SK-N-SH (cell line): ENCODE results near the gene NT5C1A. TPM values are rescaled to one million over a fixed set of nuclear protein-coding genes. Genes with fewer than 3 reads are reported as not detected.

Experiments used
- CTCF ChIA-PET: fragments of 300-600, 350-600 bp; formaldehyde crosslinking; extraction: SDS; loops from one replicate; lab custom pipeline; 2021; lab: Yijun Ruan, JAX
- POLR2A ChIA-PET: fragments of 350-600 bp; sonication (Branson Sonifier 250); formaldehyde crosslinking; extraction: SDS; loops from one replicate; lab custom pipeline; 2020; ENCODE audit warnings: antibody characterized with exemption, inconsistent platforms; lab: Yijun Ruan, JAX
- DNase-seq: peaks from one replicate; pipeline ENCODE4 v3.0.0; 2012
- H2AFZ ChIP-seq: fragments of 200-600 bp; sonication (generic); 2 replicates; pipeline ENCODE4 v1.8.1; 2016; ENCODE audit warnings: antibody characterized with exemption, mild to moderate bottlenecking, low read depth
- H3F3A ChIP-seq: fragments of 200-600 bp; sonication (generic); replicated peaks from 2 replicates; pipeline ENCODE3; 2016; ENCODE audit warnings: antibody characterized with exemption, mild to moderate bottlenecking; ENCODE audit not compliant: insufficient read depth
- H3K27ac ChIP-seq, 2 experiments: fragments of 200-500 bp in 1 of 2; fragments of 200-600 bp in 1 of 2; sonication (Bioruptor generic) in 1 of 2; sonication (generic), shearing (Covaris generic) in 1 of 2; 2 replicates each; pipeline versions ENCODE4 v1.5.1 to v1.6.1; 2014 to 2016; ENCODE audit warnings: low read depth in 2 of 2, inconsistent platforms in 1 of 2, low read length in 1 of 2, mild to moderate bottlenecking in 1 of 2, mixed read lengths in 1 of 2
- H3K27me3 ChIP-seq: fragments of 200-600 bp; sonication (generic), shearing (Covaris generic); 2 replicates; pipeline ENCODE4 v1.6.1; 2016; ENCODE audit warnings: mixed run types; ENCODE audit not compliant: insufficient read depth
- H3K36me3 ChIP-seq, 2 experiments: fragments of 200-500 bp in 1 of 2; fragments of 200-600 bp in 1 of 2; sonication (Bioruptor generic) in 1 of 2; sonication (generic) in 1 of 2; replicated peaks in 1 of 2; 2 replicates each; pipeline versions ENCODE3 to v1.5.1; 2014 to 2016; ENCODE audit warnings: low read length in 1 of 2, mild to moderate bottlenecking in 1 of 2; ENCODE audit not compliant: insufficient read depth in 2 of 2, control insufficient read depth in 1 of 2
- H3K4me1 ChIP-seq, 2 experiments: fragments of 200-500 bp in 1 of 2; fragments of 200-600 bp in 1 of 2; sonication (Bioruptor generic) in 1 of 2; sonication (generic), shearing (Covaris generic) in 1 of 2; 2 replicates each; pipeline versions ENCODE4 v1.5.1 to v1.6.1; 2014 to 2016; ENCODE audit warnings: low read depth in 1 of 2, low read length in 1 of 2, mixed run types in 1 of 2; ENCODE audit not compliant: insufficient read depth in 2 of 2, control insufficient read depth in 1 of 2
- H3K4me2 ChIP-seq: fragments of 200-600 bp; sonication (generic), shearing (Covaris generic); 2 replicates; pipeline ENCODE4 v1.6.1; 2017; ENCODE audit warnings: mixed run types
- H3K4me3 ChIP-seq, 2 experiments: fragments of 200-500 bp in 1 of 2; fragments of 200-600 bp in 1 of 2; sonication (Bioruptor generic) in 1 of 2; sonication (generic), shearing (Covaris generic) in 1 of 2; 2 replicates each; pipeline versions ENCODE4 v1.5.1 to v1.8.1; 2014 to 2016; ENCODE audit warnings: low read depth in 2 of 2, inconsistent platforms in 1 of 2, low read length in 1 of 2, mild to moderate bottlenecking in 1 of 2, mixed read lengths in 1 of 2, moderate library complexity in 1 of 2
- H3K79me2 ChIP-seq: fragments of 200-600 bp; sonication (generic); 2 replicates; pipeline ENCODE4 v1.8.1; 2017; ENCODE audit warnings: mild to moderate bottlenecking; ENCODE audit not compliant: insufficient read depth
- H3K9ac ChIP-seq: fragments of 200-600 bp; sonication (generic); 2 replicates; pipeline ENCODE4 v1.6.1; 2017; ENCODE audit warnings: mixed run types
- H3K9me2 ChIP-seq: fragments of 200-600 bp; sonication (generic); 2 replicates; pipeline ENCODE4 v1.6.1; 2017; ENCODE audit warnings: mixed run types
- H3K9me3 ChIP-seq: fragments of 200-600 bp; sonication (generic); 2 replicates; pipeline ENCODE4 v1.6.1; 2017; ENCODE audit warnings: mixed run types, mild to moderate bottlenecking, moderate library complexity
- H4K20me1 ChIP-seq: fragments of 200-600 bp; sonication (generic); 2 replicates; pipeline ENCODE4 v1.6.1; 2017; ENCODE audit warnings: mild to moderate bottlenecking, mixed run types; ENCODE audit not compliant: insufficient read depth
- ELF1 ChIP-seq: IDR thresholded peaks from 2 replicates; pipeline ENCODE4 v1.4.0; 2012
- EP300 ChIP-seq, 2 experiments: IDR thresholded peaks; 2 replicates each; pipeline versions ENCODE4 v1.4.0 to v1.6.1; 2012; ENCODE audit warnings: borderline replicate concordance in 1 of 2, low read depth in 1 of 2, low read length in 1 of 2
- FOXJ3 ChIP-seq: sonication (generic); formaldehyde crosslinking; IDR thresholded peaks from 2 replicates; pipeline ENCODE4 v1.5.1; 2020; ENCODE audit warnings: mild to moderate bottlenecking, missing genetic modification reagents
- FOXM1 ChIP-seq: IDR thresholded peaks from 2 replicates; pipeline ENCODE4 v1.4.0; 2012; ENCODE audit warnings: low read depth, mild to moderate bottlenecking
- GATA2 ChIP-seq: sonication (generic); formaldehyde crosslinking; IDR thresholded peaks from 2 replicates; pipeline ENCODE4 v1.5.0; 2020; ENCODE audit warnings: mild to moderate bottlenecking, missing genetic modification reagents
- MXI1 ChIP-seq: IDR thresholded peaks from 2 replicates; pipeline ENCODE4 v1.6.1; 2012; ENCODE audit warnings: mild to moderate bottlenecking, low read depth, low read length, improper control_type of control experiment
- NFIC ChIP-seq: IDR thresholded peaks from 2 replicates; pipeline ENCODE4 v1.4.0; 2012; ENCODE audit warnings: borderline replicate concordance
- NRF1 ChIP-seq: IDR thresholded peaks from 2 replicates; pipeline ENCODE4 v1.6.1; 2012; ENCODE audit warnings: low read depth, mild to moderate bottlenecking, low read length
- POLR2AphosphoS5 ChIP-seq: IDR thresholded peaks from 2 replicates; pipeline ENCODE4 v1.6.1; 2012; ENCODE audit warnings: low read depth, low read length
- RAD21 ChIP-seq: IDR thresholded peaks from 2 replicates; pipeline ENCODE4 v1.6.1; 2012; ENCODE audit warnings: mild to moderate bottlenecking, low read length
- RCOR1 ChIP-seq: fragments of 150-350 bp; IDR thresholded peaks from 2 replicates; pipeline ENCODE4 v1.6.1; 2017; ENCODE audit warnings: antibody characterized with exemption, low read length
- RFX5 ChIP-seq: IDR thresholded peaks from 2 replicates; pipeline ENCODE4 v1.6.1; 2012; ENCODE audit warnings: mild to moderate bottlenecking, improper control_type of control experiment, low read length
- RXRA ChIP-seq: IDR thresholded peaks from 2 replicates; pipeline ENCODE4 v1.4.0; 2012; ENCODE audit warnings: low read depth, mild to moderate bottlenecking, borderline replicate concordance
- SIN3A ChIP-seq: IDR thresholded peaks from 2 replicates; pipeline ENCODE4 v1.6.1; 2012; ENCODE audit warnings: low read depth, mild to moderate bottlenecking, low read length, moderate library complexity, borderline replicate concordance
- SMC3 ChIP-seq: IDR thresholded peaks from 2 replicates; pipeline ENCODE4 v1.6.1; 2012; ENCODE audit warnings: low read depth, low read length, improper control_type of control experiment
- TCF12 ChIP-seq: IDR thresholded peaks from 2 replicates; pipeline ENCODE4 v1.4.0; 2012
- USF1 ChIP-seq: IDR thresholded peaks from 2 replicates; pipeline ENCODE4 v1.4.0; 2012; ENCODE audit warnings: low read depth, borderline replicate concordance
- USF2 ChIP-seq: fragments of 150-350 bp; IDR thresholded peaks from 2 replicates; pipeline ENCODE4 v1.6.1; 2017; ENCODE audit warnings: antibody characterized with exemption, low read length, low read depth, borderline replicate concordance
- WGBS: methylation state at CpG from one replicate; pipeline ENCODE4 v1.1.6; 2017; ENCODE audit warnings: low lambda C conversion rate; 5-methylcytosine and 5-hydroxymethylcytosine counted together
- polyA plus RNA-seq, 3 experiments: library from polyadenylated mRNA; depleted of rRNA; stranded (reverse); fragments of >200 nt; gene quantifications; 2 replicates each; pipeline ENCODE4 v1.2.3, GENCODE V29; 2012

NT5C1A gene
- polyA plus RNA-seq, 1 of the 3 experiments (the other 2 are of a cell fraction), result 0.12 TPM

GRCh38 chr1:39663559-39663958 lies 8.3 kb downstream of the NT5C1A start:
- Histone ChIP-seq H3K79me2 (no peaks in the 10 kb centered on the region), H3K27ac (peak overlapping the region in 1 of 2 experiments; percentile 11; a peak in 1 of 4 replicates), H3K4me1 (peaks cover 0 to 39% of the 10 kb centered on the region in 2 experiments; a peak in 2 of 4 replicates), H3F3A (no peaks in the 10 kb centered on the region), H3K27me3 (peaks cover 15% of the 10 kb centered on the region; the same call in 1 of the 2 replicates), H3K9me2 (no peaks in the 10 kb centered on the region), H3K36me3 (no peaks in the 10 kb centered on the region), H4K20me1 (no peaks in the 10 kb centered on the region), H3K4me2 (no peak overlapping the region), H3K4me3 (no peak overlapping the region), H3K9me3 (no peaks in the 10 kb centered on the region), H3K9ac (no peak overlapping the region), H2AFZ (no peak overlapping the region)
- TF ChIP-seq SIN3A (no peak), ELF1 (no peak), NRF1 (no peak), EP300 (IDR thresholded peaks at IDR 0.05; ENCODE audit: borderline replicate concordance in 1 of 2, low read depth in 1 of 2, low read length in 1 of 2) (no peak)
- ChIA-PET POLR2A (no interaction called here), CTCF (interaction anchor here (1.5 kb wide), 1 partner anchor 9 kb away, joined by 3 read pairs; no protein-coding TSS in a partner anchor)
- peak; percentile 58 for DNase-seq
- 66% methylated on average over 3 of the region's 8 CpGs for WGBS

- no peaks in the 10 kb centered on the region for H3F3A ChIP-seq
- POLR2A ChIA-PET, result interaction anchor here (1.1 to 1.3 kb wide), 2 partner anchors 9 to 39 kb away, joined by 3 to 7 read pairs; partner anchors contain the start of gene NT5C1A
- H3K9me3 ChIP-seq, result no peaks in the 10 kb centered on the region
- no peak for DNase-seq
- no peaks in the 10 kb centered on the region for H3K36me3 ChIP-seq
- H3K9me2 ChIP-seq, result no peaks in the 10 kb centered on the region
- H2AFZ ChIP-seq, result no peak overlapping the region
- peaks cover 9% of the 10 kb centered on the region; the same call in 1 of the 2 replicates for H3K27me3 ChIP-seq
- no peaks in the 10 kb centered on the region for H3K79me2 ChIP-seq
- H3K9ac ChIP-seq, result no peak overlapping the region
- H3K4me1 ChIP-seq, result peaks cover 0 to 46% of the 10 kb centered on the region in 2 experiments; a peak in 2 of 4 replicates
- no peaks in the 10 kb centered on the region for H4K20me1 ChIP-seq
- no peak overlapping the region for H3K4me2 ChIP-seq
- peak overlapping the region in 1 of 2 experiments; percentile 9; a peak in 1 of 4 replicates for H3K27ac ChIP-seq
- 75% methylated on average over 1 of the region's 1 CpG for WGBS
- no peak overlapping the region for H3K4me3 ChIP-seq
- CTCF ChIA-PET, result interaction anchor here (1.5 kb wide), 1 partner anchor 10 kb away, joined by 4 read pairs; no protein-coding TSS in a partner anchor
- TF ChIP-seq ELF1 (no peak), RXRA (no peak), MXI1 (no peak), POLR2AphosphoS5 (no peak), SMC3 (no peak), GATA2 (CRISPR knock-in tag) (no peak), NRF1 (no peak), FOXJ3 (CRISPR knock-in tag) (no peak), FOXM1 (no peak), RAD21 (no peak), NFIC (no peak), RCOR1 (no peak), USF2 (no peak), EP300 (IDR thresholded peaks at IDR 0.05; ENCODE audit: borderline replicate concordance in 1 of 2, low read depth in 1 of 2, low read length in 1 of 2) (no peak), USF1 (no peak), TCF12 (no peak), RFX5 (no peak)
Observed at GRCh38 chr1:39662861-39663260, 9.0 kb downstream of the NT5C1A start.
